GM18499 (cell line): ENCODE data around the gene GRIN1.

Source experiments
- ATAC-seq: cut with Tn5 transposase; IDR thresholded peaks from one replicate; pipeline ENCODE4 v1.9.1; 2021; ENCODE audit warnings: moderate number of reproducible peaks; ENCODE audit not compliant: insufficient read depth, unreplicated experiment

GRIN1 gene

DNA sequence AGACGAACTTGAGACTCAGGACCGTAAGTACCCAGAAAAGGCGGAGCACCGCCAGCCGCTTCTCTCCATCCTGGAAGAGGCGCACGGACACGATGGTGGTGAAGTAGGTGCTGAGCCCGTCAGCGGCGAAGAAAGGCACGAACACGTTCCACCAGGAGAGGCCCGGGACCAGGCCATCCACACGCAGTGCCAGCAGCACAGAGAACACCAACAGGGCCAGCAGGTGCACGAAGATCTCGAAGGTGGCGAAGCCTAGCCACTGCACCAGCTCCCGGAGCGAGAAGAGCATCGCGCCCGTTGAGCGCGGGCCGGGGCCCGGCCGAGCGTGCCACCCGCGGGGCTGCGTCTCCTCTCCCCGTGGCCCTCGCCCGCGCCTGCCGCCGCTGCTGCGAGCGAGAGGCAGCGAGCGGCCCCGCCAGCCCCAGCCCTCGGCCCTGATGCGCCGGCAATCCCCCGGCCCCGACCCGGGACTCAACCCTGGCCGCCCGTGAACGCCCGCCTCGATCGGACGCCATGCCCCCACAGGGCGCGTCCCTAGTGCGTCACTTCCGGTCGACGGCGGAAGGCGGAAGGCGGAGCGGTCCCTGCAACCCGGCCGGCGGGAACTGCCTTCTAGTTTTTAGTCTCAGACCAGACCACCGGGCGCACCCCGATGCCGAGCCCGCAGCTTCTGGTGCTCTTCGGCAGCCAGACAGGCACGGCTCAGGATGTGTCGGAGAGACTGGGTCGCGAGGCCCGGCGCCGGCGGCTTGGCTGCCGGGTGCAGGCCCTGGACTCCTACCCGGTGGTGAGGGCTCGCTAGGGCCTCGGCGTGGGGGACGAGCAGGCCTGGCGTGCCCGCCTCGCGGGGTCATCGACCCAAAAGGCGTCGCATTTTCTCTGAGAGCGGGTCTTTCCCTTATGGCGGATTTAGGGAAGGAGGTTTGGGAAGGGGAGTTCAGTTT, 66.4 kb downstream of the GRIN1 start, which contains the start of the genes NDOR1 and TMEM203:
Gene NDOR1 (plus strand): TSS at position 575 of the 944 bp plus-strand sequence. CDS start 78 bp downstream, at position 653.
Gene TMEM203 (minus strand): TSS at position 523 of the 944 bp plus-strand sequence. CDS start 234 bp downstream, at position 289.
- ATAC-seq = no peak

DNA sequence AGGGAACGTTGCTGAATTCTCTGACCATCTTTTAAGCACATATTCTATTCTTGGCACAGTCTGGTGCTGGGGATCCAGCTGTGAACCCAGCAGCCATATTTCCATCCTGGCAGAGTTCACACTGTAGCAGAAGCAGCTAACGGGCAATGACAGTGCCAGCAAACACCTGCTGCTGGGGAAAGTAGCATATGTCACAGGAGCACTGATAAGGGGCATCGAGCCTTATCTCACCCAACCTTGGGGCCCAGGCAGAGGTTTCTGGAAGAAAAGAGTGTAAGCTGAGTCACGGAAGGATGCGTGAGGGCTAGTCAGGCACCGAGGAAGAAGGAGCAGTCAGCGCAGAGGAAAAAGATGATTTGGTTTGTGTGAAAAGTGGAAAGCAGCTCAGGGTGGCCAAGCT, 67.6 kb downstream of the GRIN1 start:
- ATAC-seq = no peak

DNA sequence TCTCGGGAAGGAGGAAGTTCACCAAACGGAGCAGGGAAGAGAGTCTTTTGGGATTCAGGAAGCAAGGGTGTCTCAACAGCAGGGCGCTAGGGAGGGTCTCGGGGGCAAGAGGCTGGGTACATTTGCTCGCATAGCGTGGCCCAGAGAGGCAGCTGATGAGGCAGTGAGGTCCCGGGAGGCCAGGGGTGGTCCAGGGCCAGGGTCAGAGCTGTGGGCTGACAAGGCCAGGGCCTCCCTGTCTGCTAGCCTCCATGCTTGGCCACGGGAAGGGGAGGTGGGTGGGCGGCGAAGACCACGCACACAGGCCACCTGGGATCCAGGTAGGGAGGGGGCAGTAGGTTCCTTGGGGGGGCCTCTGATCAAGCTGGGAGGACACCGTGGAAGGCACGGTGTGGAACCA, 72.6 kb downstream of the GRIN1 start:
- ATAC-seq = no peak

DNA sequence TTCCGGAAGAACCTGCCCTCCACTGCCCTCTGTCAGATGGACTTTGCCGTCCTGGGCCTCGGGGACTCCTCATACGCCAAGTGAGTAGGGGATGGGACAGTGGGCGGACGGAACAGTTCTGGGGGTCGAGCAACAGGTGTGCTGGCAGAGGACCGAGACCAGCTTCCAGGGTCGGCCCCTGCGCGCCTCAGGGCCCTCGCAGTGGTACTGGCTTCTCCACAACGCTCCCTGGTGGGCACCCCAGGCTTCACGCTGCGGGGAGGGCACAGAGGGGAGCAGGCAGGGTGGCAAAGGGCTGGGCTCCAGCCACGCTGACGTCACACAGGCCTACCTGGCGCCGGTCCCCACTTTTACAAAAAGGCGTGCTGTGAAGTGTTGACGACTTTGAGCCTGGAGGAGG, 73.6 kb downstream of the GRIN1 start:
- ATAC-seq = no peak

DNA sequence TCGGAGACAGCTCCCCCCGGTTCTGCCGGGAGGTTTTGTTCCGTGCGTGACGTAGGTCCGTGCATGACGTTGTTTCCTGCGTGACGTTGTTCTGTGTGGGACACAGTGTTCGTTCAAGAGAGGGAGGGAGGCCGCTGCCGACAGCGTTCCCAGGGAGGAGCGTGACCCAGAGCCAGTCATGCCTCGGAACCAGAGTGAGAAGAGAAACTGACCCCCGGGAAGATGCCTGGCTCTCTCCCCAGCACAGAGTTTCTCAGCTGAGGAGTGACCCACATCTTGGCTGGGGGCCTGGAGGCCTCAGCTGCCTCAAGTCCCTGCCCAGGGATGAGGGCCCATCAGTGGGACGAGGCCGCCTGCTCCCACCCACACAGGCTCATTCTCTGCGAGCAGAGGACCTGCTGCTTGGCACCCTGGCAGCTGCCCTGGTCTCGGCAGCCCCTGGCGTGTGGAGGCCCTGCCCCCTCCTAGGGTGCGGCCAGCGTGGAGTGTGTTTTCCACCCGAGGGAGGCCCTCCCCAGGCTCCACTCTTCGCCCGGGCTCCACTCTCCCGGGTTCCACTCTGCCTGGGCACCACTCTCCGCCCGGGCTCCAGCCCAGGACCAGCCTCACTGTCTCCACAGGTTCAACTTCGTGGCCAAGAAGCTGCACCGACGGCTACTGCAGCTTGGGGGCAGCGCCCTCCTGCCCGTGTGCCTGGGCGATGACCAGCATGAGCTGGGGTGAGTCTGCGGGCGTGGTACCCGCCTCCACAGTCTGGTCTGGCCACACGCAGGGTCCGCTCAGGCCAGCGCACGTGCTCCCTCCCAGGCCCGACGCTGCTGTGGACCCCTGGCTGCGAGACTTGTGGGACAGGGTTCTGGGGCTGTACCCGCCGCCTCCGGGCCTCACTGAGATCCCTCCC, 74.5 kb downstream of the GRIN1 start:
- no peak for ATAC-seq

DNA sequence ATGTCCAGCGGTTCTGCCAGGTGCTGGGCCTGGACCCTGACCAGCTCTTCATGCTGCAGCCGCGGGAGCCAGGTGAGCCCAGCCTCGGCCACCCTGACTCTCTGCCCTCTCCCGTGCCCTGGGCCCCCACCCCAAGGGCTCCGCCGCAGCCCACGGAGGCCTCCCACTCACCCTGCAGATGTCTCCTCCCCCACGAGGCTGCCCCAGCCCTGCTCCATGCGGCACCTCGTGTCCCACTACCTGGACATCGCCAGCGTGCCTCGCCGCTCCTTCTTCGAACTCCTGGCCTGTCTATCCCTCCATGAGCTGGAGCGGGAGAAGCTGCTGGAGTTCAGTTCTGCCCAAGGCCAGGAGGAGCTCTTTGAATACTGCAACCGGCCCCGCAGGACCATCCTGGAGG, 75.7 kb downstream of the GRIN1 start:
- ATAC-seq = no peak

DNA sequence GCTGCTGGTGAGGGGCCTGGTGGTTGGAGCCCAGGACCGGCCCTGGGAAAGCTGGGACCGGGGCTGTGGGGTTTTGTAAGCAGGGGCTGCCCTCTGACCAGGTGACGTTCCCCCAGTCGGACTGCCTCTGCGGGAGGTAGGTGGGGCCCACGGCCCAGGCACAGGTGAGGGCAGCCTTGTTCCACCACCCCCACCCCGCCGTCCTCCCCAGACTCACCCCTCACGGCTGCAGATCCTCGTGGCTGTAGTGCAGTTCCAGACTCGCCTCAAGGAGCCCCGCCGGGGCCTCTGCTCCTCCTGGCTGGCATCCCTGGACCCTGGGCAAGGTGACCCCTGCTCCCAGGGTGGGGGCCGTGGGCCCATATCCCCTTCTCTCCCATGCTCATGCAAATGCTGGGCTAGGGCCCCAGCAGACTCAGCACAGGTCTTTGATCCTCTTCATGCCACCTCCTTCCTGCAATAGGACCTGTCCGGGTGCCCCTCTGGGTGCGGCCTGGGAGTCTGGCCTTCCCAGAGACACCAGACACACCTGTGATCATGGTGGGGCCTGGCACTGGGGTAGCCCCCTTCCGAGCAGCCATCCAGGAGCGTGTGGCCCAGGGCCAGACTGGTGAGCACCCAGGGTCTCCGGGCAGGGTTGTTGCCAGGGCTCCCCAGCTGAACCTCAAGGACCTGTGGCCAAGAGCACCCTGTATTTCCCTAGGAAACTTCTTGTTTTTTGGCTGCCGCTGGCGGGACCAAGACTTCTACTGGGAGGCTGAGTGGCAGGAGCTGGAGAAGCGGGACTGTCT, 76.4 kb downstream of the GRIN1 start:
- ATAC-seq = no peak

DNA sequence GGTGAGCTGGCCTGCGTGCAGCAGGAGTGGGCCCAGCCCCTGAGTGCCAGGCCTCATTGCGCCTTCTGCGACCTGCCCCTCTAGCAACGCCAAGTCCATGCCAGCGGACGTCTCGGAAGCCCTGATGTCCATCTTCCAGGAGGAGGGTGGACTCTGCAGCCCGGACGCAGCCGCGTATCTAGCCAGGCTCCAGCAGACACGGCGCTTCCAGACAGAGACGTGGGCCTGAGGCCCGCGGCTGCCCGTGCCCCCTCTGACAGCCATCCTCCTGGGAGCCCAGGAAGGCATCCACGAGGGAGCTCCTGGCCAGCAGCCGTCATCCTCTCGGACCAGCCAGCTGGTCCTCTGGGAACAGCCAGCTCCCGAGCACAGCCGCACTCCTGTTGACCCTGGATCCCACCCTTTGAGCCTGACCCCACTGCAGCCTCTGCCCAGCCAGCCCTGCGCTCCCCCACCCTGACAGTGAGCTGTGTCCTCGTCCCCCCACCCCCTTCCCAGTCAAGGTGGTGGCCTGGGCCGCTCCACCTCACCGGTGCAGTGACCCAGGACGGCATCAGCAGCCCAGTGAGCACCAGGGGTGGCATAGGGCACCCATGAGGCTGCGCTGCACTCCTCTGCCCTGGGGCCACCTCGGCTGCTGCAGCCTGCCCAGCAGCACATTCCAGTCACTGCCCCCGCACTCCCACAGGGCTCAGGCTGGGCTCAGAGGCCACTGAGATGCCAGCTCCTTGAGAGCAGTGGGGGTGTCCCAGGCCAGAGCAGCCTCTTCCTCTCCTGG, 77.4 kb downstream of the GRIN1 start:
- no peak for ATAC-seq

DNA sequence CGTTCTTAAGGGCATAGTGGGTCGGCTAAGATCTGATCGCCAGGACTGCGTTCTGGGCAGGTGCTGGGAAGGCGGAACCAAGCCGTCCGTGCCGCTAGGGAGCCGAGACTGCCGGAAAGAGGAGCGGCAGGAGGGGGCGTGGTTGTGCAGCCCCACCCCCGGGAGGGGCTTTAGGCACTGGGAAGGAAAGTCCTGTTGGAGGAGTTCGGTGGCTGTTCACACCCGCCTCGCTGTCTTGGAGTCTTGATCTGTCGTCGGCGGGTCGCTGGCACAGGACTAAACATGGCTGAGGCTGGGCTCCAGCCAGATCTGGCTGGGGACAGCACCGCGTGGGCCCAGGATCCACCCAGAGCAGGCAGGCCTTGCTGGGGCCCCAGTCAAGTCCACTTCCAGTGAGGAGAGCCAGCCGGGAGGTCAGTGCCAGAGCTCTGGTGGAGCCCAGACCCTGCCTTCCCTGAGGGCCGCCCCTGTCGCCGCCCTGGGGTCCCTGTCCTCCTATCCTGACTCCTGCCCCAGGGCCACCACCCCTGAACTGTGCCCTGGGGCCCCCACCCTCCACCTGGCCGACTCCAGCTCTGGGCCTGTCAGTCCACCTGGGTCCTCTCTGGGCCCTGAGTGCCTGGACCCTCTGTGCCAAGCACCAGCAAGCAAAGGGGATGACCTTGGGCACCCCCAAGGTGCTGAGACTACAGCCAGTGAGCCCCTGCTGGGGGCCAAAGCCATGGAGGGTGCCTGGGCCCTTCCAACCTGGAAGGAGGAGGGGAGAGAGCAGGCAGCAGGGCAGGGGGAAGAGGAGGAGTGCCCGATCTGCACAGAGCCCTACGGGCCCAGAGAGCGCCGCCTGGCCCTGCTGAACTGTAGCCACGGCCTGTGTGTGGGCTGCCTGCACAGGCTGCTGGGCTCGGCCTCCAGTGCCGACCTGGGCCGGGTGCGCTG, 78.6 kb downstream of the GRIN1 start:
- no peak for ATAC-seq

DNA sequence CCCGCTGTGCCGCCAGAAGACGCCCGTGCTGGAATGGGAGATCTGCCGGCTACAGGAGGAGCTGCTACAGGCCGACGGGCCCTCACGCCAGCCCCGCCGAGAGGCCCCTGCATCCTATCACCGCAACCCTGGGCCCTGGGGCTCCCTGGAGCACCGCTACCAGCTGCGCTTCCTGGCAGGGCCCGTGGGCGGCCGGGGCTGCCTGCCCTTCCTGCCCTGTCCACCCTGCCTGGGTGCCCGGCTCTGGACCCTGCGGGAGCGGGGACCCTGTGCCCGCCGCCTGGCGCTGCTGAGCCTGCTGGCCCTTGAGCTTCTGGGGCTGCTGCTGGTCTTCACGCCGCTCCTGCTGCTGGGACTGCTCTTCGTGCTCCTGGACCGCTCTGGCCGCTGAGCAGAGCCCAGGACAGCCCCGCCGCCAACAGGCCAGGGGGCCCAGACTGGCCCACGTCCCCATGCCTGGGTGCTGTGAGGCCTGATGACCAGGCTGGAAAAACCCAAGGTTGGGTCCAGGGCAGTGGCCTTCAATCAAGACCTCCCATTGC, 79.3 kb downstream of the GRIN1 start:
- ATAC-seq = no peak
